PC-3 (cell line): Measurements from ENCODE around the gene PPFIA1. TPM values are rescaled to one million over a fixed set of nuclear protein-coding genes. Genes with fewer than 3 reads are reported as not detected.

Experiments used
- ATAC-seq: fragments of 200-7000 bp; cut with Tn5 transposase; 2 replicates; pipeline ENCODE4 v1.9.1; 2020; ENCODE audit warnings: mild to moderate bottlenecking, moderate library complexity
- BruUV-seq: library from RNA; stranded (reverse); fragments of 400-500 nt; replicated peaks from 2 replicates; lab custom pipeline; 2021; lab: Mats Ljungman, UMichigan
- CTCF ChIA-PET: fragments of 300-600 bp; sonication (Branson Sonifier 250); formaldehyde crosslinking; loops from one replicate; lab custom pipeline; 2022; ENCODE audit warnings: antibody characterized with exemption; lab: Charles Lee
- POLR2A ChIA-PET: fragments of 300-600 bp; sonication (Branson Sonifier 250); formaldehyde crosslinking; loops from one replicate; lab custom pipeline; 2022; ENCODE audit warnings: antibody characterized with exemption; ENCODE audit not compliant: unreplicated experiment; lab: Charles Lee
- DNase-seq: peaks from one replicate; pipeline ENCODE4 v3.0.0-alpha.2; 2015
- H2AFZ ChIP-seq: fragments of 300-600 bp; sonication (generic); 2 replicates; pipeline ENCODE4 v1.6.0; 2016; ENCODE audit warnings: antibody characterized with exemption, low read length
- H3F3A ChIP-seq: fragments of 300-600 bp; sonication (generic); one replicate; pipeline ENCODE4 v1.6.0; 2017; ENCODE audit warnings: antibody characterized with exemption, low read length, control low read depth, mild to moderate bottlenecking; ENCODE audit not compliant: unreplicated experiment
- H3K27ac ChIP-seq: fragments of 300-600 bp; sonication (generic); 2 replicates; pipeline ENCODE4 v1.5.1; 2016; ENCODE audit warnings: mild to moderate bottlenecking, low read length
- H3K27me3 ChIP-seq: fragments of 300-600 bp; sonication (generic); 2 replicates; pipeline ENCODE4 v1.6.1; 2016; ENCODE audit warnings: low read length, mixed read lengths
- H3K36me3 ChIP-seq: fragments of 300-600 bp; sonication (generic); 2 replicates; pipeline ENCODE4 v1.6.1; 2016; ENCODE audit warnings: low read depth, mixed run types, low read length, mixed read lengths
- H3K4me1 ChIP-seq: fragments of 300-600 bp; sonication (generic); 2 replicates; pipeline ENCODE4 v1.5.1; 2016; ENCODE audit warnings: low read length; ENCODE audit not compliant: insufficient read depth
- H3K4me2 ChIP-seq: fragments of 300-600 bp; sonication (generic); 2 replicates; pipeline ENCODE4 v1.6.0; 2016; ENCODE audit warnings: low read length
- H3K4me3 ChIP-seq: fragments of 300-600 bp; sonication (generic); 2 replicates; pipeline ENCODE4 v1.5.1; 2016; ENCODE audit warnings: mild to moderate bottlenecking, low read length, mixed read lengths
- H3K79me2 ChIP-seq: fragments of 300-600 bp; sonication (generic); 2 replicates; pipeline ENCODE4 v1.6.1; 2017; ENCODE audit warnings: low read length, mixed read lengths
- H3K9ac ChIP-seq: fragments of 300-600 bp; sonication (generic); 2 replicates; pipeline ENCODE4 v1.6.0; 2016; ENCODE audit warnings: mild to moderate bottlenecking, low read length
- H3K9me2 ChIP-seq: fragments of 300-600 bp; sonication (generic); replicated peaks from 2 replicates; pipeline ENCODE4 v1.6.1; 2016; ENCODE audit warnings: mixed run types, low read length, mixed read lengths
- H3K9me3 ChIP-seq: fragments of 300-600 bp; sonication (generic); 2 replicates; pipeline ENCODE4 v1.6.1; 2016; ENCODE audit warnings: low read length, mixed read lengths
- H4K20me1 ChIP-seq: fragments of 300-600 bp; sonication (generic); 2 replicates; pipeline ENCODE4 v1.6.1; 2016; ENCODE audit warnings: low read length, mixed read lengths
- CTCF ChIP-seq: fragments of 300-600 bp; sonication (generic); conservative IDR thresholded peaks from 2 replicates; pipeline ENCODE4 v1.5.1; 2017; ENCODE audit warnings: antibody characterized with exemption, low read depth, mild to moderate bottlenecking, low read length
- EZH2 ChIP-seq: fragments of 300-600 bp; sonication (generic); IDR thresholded peaks from one replicate; pipeline ENCODE4 v1.6.1; 2017; ENCODE audit warnings: antibody characterized with exemption, mild to moderate bottlenecking, low read length; ENCODE audit not compliant: unreplicated experiment
- EZH2phosphoT487 ChIP-seq: fragments of 300-600 bp; sonication (generic); IDR thresholded peaks from 2 replicates; pipeline ENCODE4 v1.6.1; 2018; ENCODE audit warnings: mild to moderate bottlenecking, antibody characterized with exemption, low read length, borderline replicate concordance
- intact Hi-C: fragments of 100-400 bp; cut with micrococcal nuclease; formaldehyde crosslinking; loops from 2 replicates; pipeline ENCODE4 v1.9.0; 2023
- total RNA-seq: library from RNA; depleted of rRNA; stranded (reverse); fragments of >200 nt; gene quantifications from 2 replicates; pipeline ENCODE4 v1.2.3, GENCODE V29; 2014

Gene PPFIA1
- total RNA-seq, 1 experiment from 2014 or later, result 57.5 TPM

GRCh38 chr11:70315716-70316115 is 45.2 kb downstream of the PPFIA1 start:
- Histone ChIP-seq H3K36me3 (peaks cover 26% of the 10 kb centered on the region), H3K9ac (no peak overlapping the region), H3K4me2 (no peak overlapping the region), H3K79me2 (peaks cover 37% of the 10 kb centered on the region), H3K4me3 (no peak overlapping the region), H3K27me3 (no peaks in the 10 kb centered on the region), H2AFZ (no peak overlapping the region), H3K9me2 (no peaks in the 10 kb centered on the region), H3F3A (no peaks in the 10 kb centered on the region), H4K20me1 (no peaks in the 10 kb centered on the region), H3K9me3 (no peaks in the 10 kb centered on the region), H3K27ac (no peak overlapping the region), H3K4me1 (no peaks in the 10 kb centered on the region)
- TF ChIP-seq EZH2, result no peak
- no peak for TF ChIP-seq CTCF
- TF ChIP-seq EZH2phosphoT487, result no peak
- BruUV-seq, result no TSS peak
- ChIA-PET POLR2A (no interaction called here), CTCF (no interaction called here)
- DNase-seq (no peak), ATAC-seq (no peak)
- intact Hi-C loops, result no loop called here

DNA sequence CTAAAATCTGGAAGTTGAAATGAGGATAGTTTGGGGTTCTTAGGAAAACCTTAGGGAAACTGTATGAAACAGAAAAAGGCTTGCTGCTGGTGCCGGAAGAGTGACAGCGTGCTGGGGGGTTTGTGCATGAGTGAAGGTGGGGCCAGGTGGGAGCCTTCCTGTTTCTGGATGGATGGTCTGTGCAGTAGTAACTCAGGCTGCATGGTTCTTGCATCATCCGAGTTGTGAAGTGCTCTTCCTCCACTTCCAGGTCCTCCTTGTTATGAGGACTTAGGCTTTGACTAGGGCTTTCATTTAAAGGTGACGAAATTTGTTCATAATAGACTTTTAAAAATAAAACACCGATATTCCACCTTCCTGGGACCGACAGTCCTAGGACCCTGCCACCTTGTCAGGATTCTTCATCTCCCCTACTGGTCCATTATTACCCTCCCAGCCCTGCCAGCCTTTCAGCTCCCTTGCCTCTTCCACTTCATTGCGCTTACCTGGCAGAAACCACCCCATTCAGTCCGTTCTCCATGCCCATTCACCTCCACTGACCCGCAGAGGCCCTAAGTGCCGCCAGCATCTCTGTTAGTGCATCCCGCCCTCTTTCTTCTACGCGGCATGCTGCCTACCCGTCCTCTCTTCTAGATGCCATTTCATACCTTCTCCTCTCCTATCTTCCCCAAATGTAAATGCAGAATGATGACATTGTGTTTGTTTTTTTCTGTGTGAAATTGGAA is 47.3 kb downstream of the PPFIA1 start:
- no TSS peak for BruUV-seq
- H3K79me2 ChIP-seq, result peaks cover 20% of the 10 kb centered on the region; the same call in 1 of the 2 replicates
- H3K9ac ChIP-seq, result no peak overlapping the region
- DNase-seq (no peak), ATAC-seq (no peak)
- no peaks in the 10 kb centered on the region for H3K9me3 ChIP-seq
- no peaks in the 10 kb centered on the region for H3K27me3 ChIP-seq
- no peak overlapping the region for H3K27ac ChIP-seq
- peaks cover 26% of the 10 kb centered on the region for H3K36me3 ChIP-seq
- H3K9me2 ChIP-seq, result no peaks in the 10 kb centered on the region
- no peaks in the 10 kb centered on the region for H3F3A ChIP-seq
- intact Hi-C loops, result no loop called here
- no peak overlapping the region for H3K4me2 ChIP-seq
- no peaks in the 10 kb centered on the region for H4K20me1 ChIP-seq
- H3K4me3 ChIP-seq, result no peak overlapping the region
- H2AFZ ChIP-seq, result no peak overlapping the region
- H3K4me1 ChIP-seq, result no peaks in the 10 kb centered on the region
- POLR2A ChIA-PET, result no interaction called here
- CTCF ChIA-PET, result no interaction called here
- TF ChIP-seq EZH2 (no peak), EZH2phosphoT487 (no peak), CTCF (no peak)

DNA sequence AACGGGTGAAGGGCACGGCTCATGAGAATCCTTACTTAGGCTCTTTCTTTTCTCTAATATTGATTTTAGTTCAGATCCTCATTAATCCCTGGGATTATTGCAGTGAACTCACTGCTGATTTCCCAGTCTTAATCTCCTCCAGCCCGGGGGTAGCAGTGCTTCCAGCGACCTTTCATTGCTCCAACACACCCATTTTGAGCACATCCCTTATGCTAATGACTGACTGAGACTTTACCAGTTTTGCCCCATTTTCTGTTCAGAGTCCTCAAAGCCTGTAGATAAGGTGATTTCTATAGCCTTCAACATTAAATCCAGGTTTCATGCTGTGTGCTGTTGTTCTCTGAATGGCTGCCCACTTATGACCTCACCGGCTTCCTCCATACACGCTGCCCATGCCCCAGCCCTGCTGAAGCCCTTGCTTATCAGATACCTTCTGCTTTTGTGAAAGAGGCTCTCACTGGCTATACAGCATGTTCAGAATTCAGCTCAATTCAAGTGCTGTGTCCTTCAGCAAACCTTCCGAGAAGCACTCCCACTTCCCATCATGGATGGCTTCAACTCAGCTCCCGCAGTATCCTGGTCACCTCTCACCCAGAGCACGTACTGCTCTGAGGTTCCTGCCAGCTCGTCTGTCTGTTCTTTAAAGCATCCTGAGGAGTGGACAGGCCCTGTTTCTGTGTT is 49.0 kb downstream of the PPFIA1 start:
- Histone ChIP-seq H3K79me2 (peaks cover 10% of the 10 kb centered on the region; the same call in 1 of the 2 replicates), H3K9ac (no peak overlapping the region), H4K20me1 (no peaks in the 10 kb centered on the region), H3K9me2 (no peaks in the 10 kb centered on the region), H3K36me3 (peaks cover 31% of the 10 kb centered on the region), H3K4me3 (no peak overlapping the region), H3K9me3 (no peaks in the 10 kb centered on the region), H3K4me1 (no peaks in the 10 kb centered on the region), H2AFZ (no peak overlapping the region), H3K27me3 (no peaks in the 10 kb centered on the region), H3F3A (no peaks in the 10 kb centered on the region), H3K4me2 (no peak overlapping the region), H3K27ac (no peak overlapping the region)
- POLR2A ChIA-PET, result no interaction called here
- BruUV-seq, result no TSS peak
- no peak for TF ChIP-seq EZH2
- TF ChIP-seq EZH2phosphoT487, result no peak
- TF ChIP-seq CTCF, result no peak
- DNase-seq (no peak), ATAC-seq (no peak)
- CTCF ChIA-PET, result no interaction called here
- intact Hi-C loops, result no loop called here
